K562 (cell line): ENCODE results near the gene TRIP6. TPM values are rescaled to one million over a fixed set of nuclear protein-coding genes. Genes with fewer than 3 reads are reported as not detected.

Experiments used
- BMI1 ChIP-seq: fragments of 150-350 bp; IDR thresholded peaks from 2 replicates; pipeline ENCODE4 v1.6.1; 2014; ENCODE audit warnings: low read length
- CBFA2T2 ChIP-seq: fragments of 450-650 bp; conservative IDR thresholded peaks from 2 replicates; pipeline ENCODE4 v1.6.1; 2017; ENCODE audit warnings: mild to moderate bottlenecking
- CTBP1 ChIP-seq: fragments of 450-650 bp; IDR thresholded peaks from 2 replicates; pipeline ENCODE4 v1.6.1; 2016; ENCODE audit warnings: borderline replicate concordance
- DPF2 ChIP-seq: fragments of 450-650 bp; IDR thresholded peaks from 2 replicates; pipeline ENCODE4 v1.6.1; 2016
- FOXM1 ChIP-seq, 2 experiments: fragments of 450-650 bp in 1 of 2; sonication (generic) in 1 of 2; formaldehyde crosslinking in 1 of 2; IDR thresholded peaks; 2 replicates each; pipeline versions ENCODE4 v1.6.1 to v1.9.0; 2017 to 2022; ENCODE audit warnings: low read depth in 2 of 2, mild to moderate bottlenecking in 2 of 2, missing genetic modification reagents in 1 of 2, moderate library complexity in 1 of 2
- HES1 ChIP-seq: fragments of 450-650 bp; IDR thresholded peaks from 2 replicates; pipeline ENCODE4 v1.6.1; 2016; ENCODE audit warnings: low read depth, mild to moderate bottlenecking, moderate library complexity
- IFI16 ChIP-seq: fragments of 250-450 bp; sonication (Bioruptor Pico); IDR thresholded peaks from 2 replicates; pipeline ENCODE4 v2.1.2; 2022; ENCODE audit warnings: mild to moderate bottlenecking, inconsistent platforms
- IRF1 ChIP-seq: sonication (generic); formaldehyde crosslinking; IDR thresholded peaks from 2 replicates; pipeline ENCODE4 v1.8.0; 2022; ENCODE audit warnings: missing genetic modification reagents, mild to moderate bottlenecking, borderline replicate concordance
- KDM4B ChIP-seq, 2 experiments: fragments of 450-650 bp in 1 of 2; sonication (generic) in 1 of 2; IDR thresholded peaks; 2 replicates each; pipeline ENCODE4 v1.6.1; 2016 to 2017; ENCODE audit warnings: borderline replicate concordance in 2 of 2, antibody characterized with exemption in 1 of 2, low read depth in 1 of 2, mild to moderate bottlenecking in 1 of 2
- NCOA1 ChIP-seq: fragments of 450-650 bp; IDR thresholded peaks from 2 replicates; pipeline ENCODE4 v1.6.1; 2016; ENCODE audit warnings: low read depth
- NFRKB ChIP-seq: fragments of 450-650 bp; IDR thresholded peaks from 2 replicates; pipeline ENCODE4 v1.6.1; 2016; ENCODE audit warnings: low read depth
- NR2F6 ChIP-seq: fragments of 450-650 bp; formaldehyde crosslinking; IDR thresholded peaks from 2 replicates; pipeline ENCODE4 v1.4.0; 2020; ENCODE audit warnings: mild to moderate bottlenecking
- PML ChIP-seq: IDR thresholded peaks from 2 replicates; pipeline ENCODE4 v1.6.1; 2012; ENCODE audit warnings: low read length, inconsistent platforms
- PYGO2 ChIP-seq: fragments of 450-650 bp; IDR thresholded peaks from 2 replicates; pipeline ENCODE4 v1.6.1; 2016; ENCODE audit warnings: mild to moderate bottlenecking, missing genetic modification characterization, moderate library complexity, missing compliant biosample characterization
- RB1 ChIP-seq: fragments of 450-650 bp; IDR thresholded peaks from 2 replicates; pipeline ENCODE4 v1.6.1; 2017; ENCODE audit warnings: low read depth, mild to moderate bottlenecking
- RFX7 ChIP-seq: fragments of 250-450 bp; sonication (Bioruptor Pico); IDR thresholded peaks from 2 replicates; pipeline ENCODE4 v1.5.1; 2021; ENCODE audit warnings: mild to moderate bottlenecking
- TAF15 ChIP-seq: fragments of 200-400 bp; formaldehyde crosslinking; IDR thresholded peaks from 2 replicates; pipeline ENCODE4 v1.6.1; 2017; ENCODE audit warnings: mild to moderate bottlenecking, low read depth, low read length, moderate library complexity
- TEAD2 ChIP-seq: fragments of 450-650 bp; IDR thresholded peaks from 2 replicates; pipeline ENCODE4 v1.6.1; 2016; ENCODE audit warnings: missing genetic modification characterization, control low read depth, missing compliant biosample characterization
- WHSC1 ChIP-seq: IDR thresholded peaks from one replicate; pipeline ENCODE4 v1.6.1; 2012; ENCODE audit warnings: low read length, control low read depth, inconsistent platforms
- XRCC3 ChIP-seq: fragments of 450-650 bp; IDR thresholded peaks from 2 replicates; pipeline ENCODE4 v1.6.1; 2017; ENCODE audit warnings: mild to moderate bottlenecking, moderate library complexity
- ZBTB33 ChIP-seq: sonication (generic); formaldehyde crosslinking; IDR thresholded peaks from 2 replicates; pipeline ENCODE4 v1.8.1; 2023; ENCODE audit warnings: mild to moderate bottlenecking, missing genetic modification reagents
- ZNF175 ChIP-seq: fragments of 200-800 bp; sonication (Bioruptor generic); IDR thresholded peaks from 2 replicates; pipeline ENCODE4 v1.6.1; 2016; ENCODE audit warnings: low read depth, mild to moderate bottlenecking, missing genetic modification characterization, missing compliant biosample characterization
- ZNF830 ChIP-seq: fragments of 250-450 bp; sonication (Bioruptor Pico); IDR thresholded peaks from 2 replicates; pipeline ENCODE4 v1.5.0; 2021; ENCODE audit warnings: mild to moderate bottlenecking
- polyA plus RNA-seq, 8 experiments: library from polyadenylated mRNA; depleted of rRNA in 4 of 8; stranded (reverse) in 5 of 8; unstranded in 3 of 8; fragments of >200 nt; fragmentation: Nextera tagmentation in 2 of 8; fragmentation: Illumina TruSeq in 1 of 8; extraction: Ambion mirVana in 2 of 8; extraction: Trizol in 1 of 8; gene quantifications; 2 replicates each; pipeline versions ENCODE4 v1.2.1 to v1.2.3, GENCODE V29; 2011 to 2014; ENCODE audit warnings: inconsistent platforms in 1 of 8, missing spikeins in 1 of 8
- total RNA-seq, 7 experiments: library from RNA; depleted of rRNA in 6 of 7; stranded (reverse); fragments of >200 nt in 6 of 7; fragmentation: Illumina TruSeq in 2 of 7; extraction: Trizol in 2 of 7; gene quantifications; 2 replicates each; pipeline versions ENCODE4 v1.2.1 to v1.2.3, GENCODE V29; 2011 to 2021; ENCODE audit warnings: low replicate concordance in 1 of 7
- TF ChIP-seq, protein P1 (sequence below): fragments of 250-450 bp; sonication (Bioruptor Pico); IDR thresholded peaks from 2 replicates; pipeline ENCODE4 v1.5.0; 2021; ENCODE audit warnings: mild to moderate bottlenecking, borderline replicate concordance

TRIP6 gene
- total and polyA plus RNA-seq, 9 of the 15 experiments (the other 6 are each of a cell fraction or from before 2014, with no cell fraction given), result 5.9 to 141 (median 54.0) TPM

DNA sequence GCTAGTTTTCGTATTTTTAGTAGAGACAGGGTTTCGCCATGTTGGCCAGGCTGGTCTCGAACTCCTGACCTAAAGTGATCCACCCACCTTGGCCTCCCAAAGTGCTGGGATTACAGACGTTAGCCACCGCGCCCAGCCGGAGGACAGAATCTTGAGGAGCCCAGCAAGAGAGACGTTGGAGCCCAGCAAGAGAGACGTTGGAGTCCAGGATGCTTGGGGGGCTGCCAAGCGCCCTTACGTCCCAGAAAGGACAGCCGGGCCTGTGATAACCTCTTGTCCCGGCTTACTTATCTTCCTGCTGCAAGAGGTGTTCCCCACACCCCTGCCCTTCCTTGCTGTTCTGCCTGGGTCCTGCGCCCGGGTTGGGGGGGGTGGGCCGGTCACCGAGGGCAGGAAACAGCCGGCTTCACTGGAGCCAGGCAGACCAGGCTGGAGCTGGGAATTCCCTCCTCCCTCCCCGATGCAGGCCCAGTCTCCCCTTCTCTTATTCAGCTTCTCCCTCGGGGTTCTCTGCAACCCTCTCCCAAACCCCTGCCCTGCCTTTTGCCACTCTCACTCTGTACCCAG lies 38.0 kb upstream of the TRIP6 start (continued):
- no peak for TF ChIP-seq ZBTB33 (CRISPR knock-in tag)
- TF ChIP-seq HES1, result no peak
- no peak for TF ChIP-seq NFRKB
- TF ChIP-seq, protein P1, sequence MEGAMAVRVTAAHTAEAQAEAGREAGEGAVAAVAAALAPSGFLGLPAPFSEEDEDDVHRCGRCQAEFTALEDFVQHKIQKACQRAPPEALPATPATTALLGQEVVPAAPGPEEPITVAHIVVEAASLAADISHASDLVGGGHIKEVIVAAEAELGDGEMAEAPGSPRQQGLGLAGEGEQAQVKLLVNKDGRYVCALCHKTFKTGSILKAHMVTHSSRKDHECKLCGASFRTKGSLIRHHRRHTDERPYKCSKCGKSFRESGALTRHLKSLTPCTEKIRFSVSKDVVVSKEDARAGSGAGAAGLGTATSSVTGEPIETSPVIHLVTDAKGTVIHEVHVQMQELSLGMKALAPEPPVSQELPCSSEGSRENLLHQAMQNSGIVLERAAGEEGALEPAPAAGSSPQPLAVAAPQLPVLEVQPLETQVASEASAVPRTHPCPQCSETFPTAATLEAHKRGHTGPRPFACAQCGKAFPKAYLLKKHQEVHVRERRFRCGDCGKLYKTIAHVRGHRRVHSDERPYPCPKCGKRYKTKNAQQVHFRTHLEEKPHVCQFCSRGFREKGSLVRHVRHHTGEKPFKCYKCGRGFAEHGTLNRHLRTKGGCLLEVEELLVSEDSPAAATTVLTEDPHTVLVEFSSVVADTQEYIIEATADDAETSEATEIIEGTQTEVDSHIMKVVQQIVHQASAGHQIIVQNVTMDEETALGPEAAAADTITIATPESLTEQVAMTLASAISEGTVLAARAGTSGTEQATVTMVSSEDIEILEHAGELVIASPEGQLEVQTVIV, result no peak
- no peak for TF ChIP-seq IRF1 (CRISPR knock-in tag)
- TF ChIP-seq DPF2, result peak; percentile 91
- no peak for TF ChIP-seq XRCC3
- no peak for TF ChIP-seq IFI16
- TF ChIP-seq KDM4B (IDR thresholded peaks at IDR 0.05; ENCODE audit: borderline replicate concordance in 2 of 2, low read depth in 1 of 2), result no peak
- peak; percentile 83 for TF ChIP-seq CTBP1
- no peak for TF ChIP-seq NR2F6 (CRISPR knock-in tag)
- no peak for TF ChIP-seq TAF15
- peak; percentile 67; the same call in 1 of the 2 replicates for TF ChIP-seq PML
- TF ChIP-seq FOXM1 (IDR thresholded peaks at IDR 0.05; ENCODE audit: low read depth), result peak; percentile 69
- no peak for TF ChIP-seq FOXM1 (CRISPR knock-in tag; IDR thresholded peaks at IDR 0.05; ENCODE audit: low read depth)
- no peak for TF ChIP-seq BMI1
- no peak for TF ChIP-seq RB1
- peak; percentile 61; the same call in 1 of the 2 replicates for TF ChIP-seq NCOA1
- TF ChIP-seq ZNF175 (CRISPR knock-in tag), result no peak
- TF ChIP-seq ZNF830 (CRISPR knock-in tag), result no peak
- TF ChIP-seq PYGO2 (tag), result no peak
- TF ChIP-seq RFX7, result no peak
- TF ChIP-seq TEAD2, result no peak
- peak; percentile 94 for TF ChIP-seq CBFA2T2
- no peak for TF ChIP-seq WHSC1
